HEK293T (cell line): ENCODE data around the gene CLCF1.

Source experiments
- CTCF ChIA-PET: fragments of 350-600 bp; formaldehyde crosslinking; extraction: SDS; loops from one replicate; lab custom pipeline; 2021; ENCODE audit warnings: antibody characterized with exemption, inconsistent platforms; lab: Yijun Ruan, JAX
- POLR2A ChIA-PET: fragments of 350-600 bp; formaldehyde crosslinking; extraction: SDS; loops from one replicate; lab custom pipeline; 2020; ENCODE audit warnings: antibody characterized with exemption, inconsistent platforms; lab: Yijun Ruan, JAX
- DNase-seq: peaks from one replicate; pipeline ENCODE4 v3.0.0; 2012; ENCODE audit warnings: mixed read lengths; ENCODE audit errors: extremely low spot score
- ARNT ChIP-seq: fragments of 450-650 bp; IDR thresholded peaks from 2 replicates; pipeline ENCODE4 v1.6.1; 2017; ENCODE audit warnings: mild to moderate bottlenecking
- BHLHE40 ChIP-seq: fragments of 450-650 bp; IDR thresholded peaks from 2 replicates; pipeline ENCODE4 v1.6.1; 2016; ENCODE audit warnings: mild to moderate bottlenecking, moderate library complexity, borderline replicate concordance
- CTBP1 ChIP-seq: fragments of 450-650 bp; IDR thresholded peaks from 2 replicates; pipeline ENCODE4 v1.6.1; 2016; ENCODE audit warnings: borderline replicate concordance
- ELF4 ChIP-seq: fragments of 450-650 bp; IDR thresholded peaks from 2 replicates; pipeline ENCODE4 v1.6.1; 2017; ENCODE audit warnings: antibody characterized with exemption
- FOXA1 ChIP-seq: fragments of 450-650 bp; IDR thresholded peaks from 2 replicates; pipeline ENCODE4 v1.6.1; 2016; ENCODE audit warnings: mild to moderate bottlenecking
- FOXK2 ChIP-seq: fragments of 450-650 bp; IDR thresholded peaks from 2 replicates; pipeline ENCODE4 v1.6.1; 2016; ENCODE audit warnings: mild to moderate bottlenecking
- FOXM1 ChIP-seq: fragments of 450-650 bp; IDR thresholded peaks from 2 replicates; pipeline ENCODE4 v1.6.1; 2017; ENCODE audit warnings: mild to moderate bottlenecking, borderline replicate concordance
- HDGF ChIP-seq: fragments of 450-650 bp; IDR thresholded peaks from 2 replicates; pipeline ENCODE4 v1.6.1; 2017; ENCODE audit warnings: antibody characterized with exemption, borderline replicate concordance
- L3MBTL2 ChIP-seq: fragments of 450-650 bp; conservative IDR thresholded peaks from 2 replicates; pipeline ENCODE4 v1.6.1; 2016; ENCODE audit warnings: mild to moderate bottlenecking
- LEF1 ChIP-seq: fragments of 450-650 bp; IDR thresholded peaks from 2 replicates; pipeline ENCODE4 v1.6.1; 2017; ENCODE audit warnings: mild to moderate bottlenecking, borderline replicate concordance
- NFRKB ChIP-seq: fragments of 450-650 bp; IDR thresholded peaks from 2 replicates; pipeline ENCODE4 v1.6.1; 2016; ENCODE audit warnings: mild to moderate bottlenecking, moderate library complexity
- PKNOX1 ChIP-seq: fragments of 450-650 bp; IDR thresholded peaks from 2 replicates; pipeline ENCODE4 v1.6.1; 2016
- SP1 ChIP-seq: fragments of 450-650 bp; IDR thresholded peaks from 2 replicates; pipeline ENCODE4 v1.6.1; 2017
- SUZ12 ChIP-seq: fragments of 450-650 bp; IDR thresholded peaks from 2 replicates; pipeline ENCODE4 v1.6.1; 2016; ENCODE audit warnings: mild to moderate bottlenecking
- TARDBP ChIP-seq: fragments of 450-650 bp; IDR thresholded peaks from 2 replicates; pipeline ENCODE4 v1.6.1; 2016
- ZNF384 ChIP-seq: fragments of 450-650 bp; IDR thresholded peaks from 2 replicates; pipeline ENCODE4 v1.6.1; 2016

CLCF1 gene

GRCh38 chr11:67367761-67368227, 5.6 kb downstream of the CLCF1 start:
- no peak for DNase-seq
- POLR2A ChIA-PET: no interaction called here
- CTCF ChIA-PET: interaction anchor here (1.0 kb wide), 1 partner anchor 17 kb away, joined by 4 read pairs; no protein-coding TSS in a partner anchor
- TF ChIP-seq SUZ12 (no peak), FOXK2 (no peak), L3MBTL2 (no peak), ELF4 (no peak), FOXA1 (no peak), NFRKB (no peak), PKNOX1 (no peak), FOXM1 (no peak), HDGF (no peak), ZNF384 (no peak), TARDBP (no peak), SP1 (no peak), BHLHE40 (no peak), ARNT (no peak)

GRCh38 chr11:67366961-67367760, 6.2 kb downstream of the CLCF1 start:
- no peak for TF ChIP-seq SUZ12
- TF ChIP-seq NFRKB: no peak
- TF ChIP-seq CTBP1: no peak
- no peak for TF ChIP-seq ARNT
- TF ChIP-seq TARDBP: no peak
- no peak for TF ChIP-seq FOXM1
- TF ChIP-seq LEF1: no peak
- TF ChIP-seq SP1: no peak
- no peak for TF ChIP-seq HDGF
- no peak for TF ChIP-seq PKNOX1
- no peak for TF ChIP-seq ELF4
- TF ChIP-seq L3MBTL2: no peak
- no peak for DNase-seq
- POLR2A ChIA-PET: no interaction called here
- CTCF ChIA-PET: interaction anchor here (1.0 kb wide), 1 partner anchor 16 kb away, joined by 4 read pairs; no protein-coding TSS in a partner anchor

DNA sequence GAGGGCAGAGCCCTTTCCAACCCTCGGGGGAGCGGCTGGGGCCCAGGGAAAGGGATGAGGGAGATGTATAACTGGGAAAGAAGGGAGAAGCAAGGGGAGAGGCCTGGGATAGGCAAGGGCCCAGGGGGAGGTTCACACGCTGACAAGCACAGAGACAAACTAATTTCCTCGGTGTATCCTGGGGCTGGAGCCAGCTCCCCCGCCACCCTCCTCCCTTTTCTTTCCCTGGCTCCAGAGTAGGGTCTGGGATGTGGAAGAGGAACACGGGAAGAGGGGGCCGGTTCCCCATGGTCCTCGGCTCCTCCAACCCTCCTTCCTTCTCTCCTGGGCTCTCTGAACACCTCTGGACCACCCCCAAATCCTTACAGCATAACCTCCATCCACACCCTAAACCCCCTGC, 6.9 kb downstream of the CLCF1 start:
- POLR2A ChIA-PET: no interaction called here
- TF ChIP-seq LEF1: no peak
- TF ChIP-seq SUZ12: no peak
- no peak for TF ChIP-seq ARNT
- TF ChIP-seq ZNF384: no peak
- no peak for TF ChIP-seq FOXK2
- TF ChIP-seq NFRKB: no peak
- TF ChIP-seq SP1: no peak
- TF ChIP-seq FOXA1: no peak
- TF ChIP-seq FOXM1: no peak
- CTCF ChIA-PET: no interaction called here
- DNase-seq: no peak

DNA sequence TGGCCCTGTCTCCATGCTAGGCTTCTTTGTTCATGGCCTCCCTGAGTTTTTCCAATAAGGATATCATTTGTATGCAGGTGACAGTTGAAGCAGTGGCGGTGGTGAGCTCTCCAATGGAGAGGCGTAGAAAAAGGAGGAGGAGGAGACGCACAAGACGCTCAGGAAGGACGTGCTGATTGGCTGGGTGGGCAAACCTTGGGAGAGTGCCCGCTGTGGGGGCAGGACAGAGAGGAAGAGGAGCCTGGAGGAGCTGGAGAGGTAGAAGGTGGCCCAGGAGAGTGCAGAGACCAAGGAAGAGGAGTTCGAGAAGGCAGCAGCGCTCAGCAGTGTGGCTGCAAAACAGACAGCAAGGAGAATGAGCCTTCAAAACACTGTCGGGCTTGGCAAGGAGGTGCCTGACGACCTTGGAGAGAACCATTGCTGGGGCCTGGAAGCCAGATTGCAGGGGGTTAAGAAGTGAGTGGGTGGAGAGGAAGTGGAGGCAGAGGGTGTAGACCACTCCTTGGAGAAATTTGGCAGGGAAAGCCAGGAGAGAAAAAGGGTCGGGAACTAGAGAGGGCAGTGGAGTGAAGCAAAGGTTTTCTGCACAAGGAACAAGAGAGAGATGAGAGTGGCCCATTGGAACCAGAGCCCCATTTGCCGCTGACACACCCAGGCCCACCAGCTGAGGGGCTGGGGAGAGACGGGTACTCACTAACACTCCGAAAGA, 7.5 kb downstream of the CLCF1 start:
- ChIA-PET CTCF (interaction anchor here (0.6 kb wide), 1 partner anchor 15 kb away, joined by 3 read pairs; no protein-coding TSS in a partner anchor), POLR2A (interaction anchor here (1.0 kb wide), 1 partner anchor 35 kb away, joined by 4 read pairs; the partner anchor contains the start of gene PPP1CA)
- TF ChIP-seq CTBP1 (no peak), HDGF (no peak), LEF1 (no peak), PKNOX1 (no peak), ARNT (no peak), BHLHE40 (no peak), SP1 (no peak), ELF4 (no peak), NFRKB (no peak), L3MBTL2 (no peak)
- DNase-seq: no peak

GRCh38 chr11:67364783-67365722, 8.3 kb downstream of the CLCF1 start:
- POLR2A ChIA-PET: interaction anchor here (1.0 to 1.2 kb wide), 2 partner anchors 36 to 509 kb away, joined by 3 to 4 read pairs; partner anchors contain the start of gene PPP1CA
- CTCF ChIA-PET: no interaction called here
- TF ChIP-seq LEF1: no peak
- no peak for TF ChIP-seq SP1
- no peak for TF ChIP-seq FOXK2
- TF ChIP-seq NFRKB: no peak
- no peak for DNase-seq
